Amniotic stem cell (primary cell): ENCODE results near the gene SDR39U1.
A peak's percentile ranks its signal among the peaks of the same experiment; 100 is the strongest.

Experiments used
- DNase-seq: peaks from one replicate; lab custom pipeline; 2025; lab: John Stamatoyannopoulos, UW

SDR39U1 gene

DNA sequence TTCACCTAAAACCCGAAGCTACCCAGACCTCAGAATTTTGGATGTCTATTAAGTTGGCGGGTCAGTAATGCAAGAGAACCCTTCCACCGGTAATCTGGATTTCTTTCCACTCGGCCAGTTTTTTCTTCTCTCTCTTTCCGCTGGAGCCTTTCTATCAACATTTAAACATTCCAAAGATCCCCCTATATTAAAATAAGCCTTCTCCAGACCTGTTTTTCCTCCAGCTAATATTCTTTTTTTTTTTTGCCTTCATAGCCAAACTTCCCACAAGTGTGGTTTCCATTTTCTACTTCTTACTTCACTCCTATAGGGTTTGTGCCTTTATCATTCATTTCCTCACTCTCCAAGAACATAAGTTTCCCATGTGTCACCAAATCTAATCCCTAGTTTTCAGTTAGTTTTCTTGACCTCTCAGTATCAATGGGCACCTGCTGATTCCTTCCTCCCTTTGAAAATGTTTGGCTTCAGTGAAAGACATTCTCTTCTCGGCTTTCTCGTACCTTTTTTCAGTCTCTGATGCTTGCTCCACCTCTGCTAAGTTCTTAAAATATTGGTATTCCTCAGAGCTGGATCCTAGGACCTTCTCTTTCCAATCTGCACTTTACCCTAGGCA lies 583 bp upstream of the SDR39U1 start:
- no peak for DNase-seq

DNA sequence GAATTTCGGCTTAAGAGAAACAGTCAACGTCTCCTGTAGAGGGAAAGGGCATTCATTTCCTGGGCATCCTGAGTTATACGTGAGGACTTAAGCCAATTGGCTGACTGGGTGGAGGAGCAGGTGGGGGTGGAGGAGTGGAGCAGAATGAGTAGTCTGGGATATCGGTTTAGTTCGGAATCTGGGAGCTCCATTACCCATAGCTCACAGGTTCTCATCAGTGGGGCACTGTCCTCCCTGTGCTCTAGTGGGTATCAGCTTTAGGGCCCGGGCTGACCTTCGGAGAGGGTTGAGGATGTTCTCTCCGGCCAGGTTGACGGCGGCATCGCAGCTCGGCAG lies 704 bp downstream of the SDR39U1 start:
- no peak for DNase-seq

DNA sequence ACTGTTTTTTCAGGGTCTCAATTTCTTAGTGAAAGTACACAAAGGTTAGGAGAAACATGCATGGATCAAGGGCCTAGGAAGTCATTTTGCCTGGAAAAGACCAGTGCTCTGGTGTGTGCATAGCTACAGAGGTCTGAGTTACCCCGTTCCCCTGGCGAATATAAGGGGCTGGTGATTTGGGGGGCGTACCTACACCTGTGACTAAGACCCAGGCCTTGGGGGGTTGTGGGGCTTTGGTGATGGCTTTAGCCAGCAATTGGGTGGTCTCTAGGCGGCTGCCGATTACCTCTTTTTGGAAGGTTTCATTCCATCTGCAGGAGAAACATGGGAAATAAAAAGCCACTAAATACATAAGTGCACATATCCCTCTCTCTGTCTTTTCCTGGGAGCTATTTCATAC lies 1.1 kb downstream of the SDR39U1 start:
- no peak for DNase-seq

DNA sequence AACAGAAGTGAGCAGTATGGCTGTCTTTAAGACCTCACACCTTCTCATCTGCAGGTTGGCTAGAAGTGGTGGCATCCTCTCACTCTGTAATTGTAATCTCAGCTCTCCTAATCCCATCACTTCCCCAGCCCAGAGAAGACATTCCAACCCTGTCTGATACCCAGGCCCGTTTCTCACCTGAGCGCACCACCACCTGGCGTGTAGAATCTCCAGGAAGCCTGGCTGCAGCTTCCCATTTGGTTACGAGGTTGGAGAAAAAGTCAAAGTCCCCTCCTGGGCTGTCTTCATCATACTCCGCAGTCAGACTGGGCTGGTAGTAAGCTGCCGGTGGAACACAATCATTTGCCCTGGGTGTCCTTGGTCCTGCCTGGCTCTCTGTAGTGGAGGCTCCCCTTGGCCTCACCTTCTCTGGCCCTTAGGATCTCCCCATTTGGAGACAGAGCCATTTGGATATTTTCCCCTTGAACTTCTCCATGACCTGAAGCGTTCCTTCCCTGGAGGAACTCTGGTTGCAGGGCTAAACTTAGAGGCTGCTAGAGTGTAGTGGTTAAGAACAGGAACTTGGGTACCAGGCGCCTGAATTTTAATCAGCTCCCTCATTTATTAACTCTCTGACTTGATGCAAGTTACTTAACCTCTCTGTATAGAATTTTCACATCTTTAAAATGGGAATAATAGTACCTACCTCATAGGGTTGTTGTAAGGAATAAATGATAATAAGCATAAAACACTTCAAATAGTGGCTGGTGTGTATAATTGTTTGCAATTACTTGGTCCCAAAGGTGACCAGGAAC lies 1.8 kb downstream of the SDR39U1 start:
- DNase-seq = no peak

DNA sequence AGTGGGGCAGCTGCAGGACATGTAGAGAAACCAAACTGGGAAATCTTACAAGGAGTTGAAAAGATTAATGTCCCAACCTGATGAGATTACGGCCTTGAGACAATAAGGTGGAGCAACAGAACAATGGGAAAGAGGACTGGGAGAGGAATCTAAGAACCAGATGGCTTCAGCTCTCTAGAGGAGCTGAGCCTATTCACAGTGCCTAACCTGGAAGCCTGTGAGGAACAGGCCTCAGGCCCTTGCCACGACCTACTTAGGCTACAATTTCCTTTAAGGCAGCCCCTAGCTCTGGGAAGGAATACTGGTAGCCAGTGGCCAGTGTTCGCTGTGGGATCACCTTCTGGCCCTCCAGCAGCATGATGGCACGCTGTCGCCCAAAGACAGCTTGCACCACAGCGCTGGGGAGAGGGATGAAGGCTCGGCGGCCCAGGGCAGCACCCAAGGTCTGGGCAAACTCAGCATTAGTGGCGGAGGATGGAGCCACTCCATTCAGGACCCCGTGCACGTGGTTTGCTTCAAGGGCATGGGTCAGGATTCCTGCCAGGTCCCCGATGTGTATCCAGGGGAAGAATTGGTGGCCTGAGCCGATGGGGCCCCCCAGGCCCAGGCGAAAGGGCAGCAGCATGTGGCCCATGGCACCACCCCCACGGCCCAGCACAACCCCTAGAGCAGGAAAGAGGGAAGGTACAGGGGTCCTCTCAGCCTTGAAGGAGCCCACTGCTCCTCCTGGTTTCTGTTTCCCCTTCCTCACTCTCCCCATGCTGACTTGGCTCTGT lies 2.6 kb downstream of the SDR39U1 start:
- no peak for DNase-seq

DNA sequence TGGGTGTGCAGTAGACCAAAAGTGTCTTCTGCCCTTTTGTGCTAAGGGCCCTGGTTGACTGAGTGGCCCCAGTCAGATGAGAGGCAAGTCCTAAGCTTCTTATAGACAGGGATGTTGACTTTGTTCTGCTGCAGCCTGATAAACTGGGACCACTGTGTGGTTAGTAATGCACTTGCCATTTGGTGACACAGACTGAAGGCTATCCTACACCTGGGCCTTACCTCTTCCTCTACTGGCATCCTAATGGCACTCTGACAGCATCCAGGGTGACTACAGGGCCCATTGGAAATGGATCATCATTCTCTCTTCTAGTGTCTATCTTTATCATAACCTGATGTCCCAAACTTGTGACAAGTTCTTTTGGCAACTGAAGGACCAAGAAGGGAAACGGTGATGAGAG lies 3.3 kb downstream of the SDR39U1 start:
- DNase-seq = no peak

DNA sequence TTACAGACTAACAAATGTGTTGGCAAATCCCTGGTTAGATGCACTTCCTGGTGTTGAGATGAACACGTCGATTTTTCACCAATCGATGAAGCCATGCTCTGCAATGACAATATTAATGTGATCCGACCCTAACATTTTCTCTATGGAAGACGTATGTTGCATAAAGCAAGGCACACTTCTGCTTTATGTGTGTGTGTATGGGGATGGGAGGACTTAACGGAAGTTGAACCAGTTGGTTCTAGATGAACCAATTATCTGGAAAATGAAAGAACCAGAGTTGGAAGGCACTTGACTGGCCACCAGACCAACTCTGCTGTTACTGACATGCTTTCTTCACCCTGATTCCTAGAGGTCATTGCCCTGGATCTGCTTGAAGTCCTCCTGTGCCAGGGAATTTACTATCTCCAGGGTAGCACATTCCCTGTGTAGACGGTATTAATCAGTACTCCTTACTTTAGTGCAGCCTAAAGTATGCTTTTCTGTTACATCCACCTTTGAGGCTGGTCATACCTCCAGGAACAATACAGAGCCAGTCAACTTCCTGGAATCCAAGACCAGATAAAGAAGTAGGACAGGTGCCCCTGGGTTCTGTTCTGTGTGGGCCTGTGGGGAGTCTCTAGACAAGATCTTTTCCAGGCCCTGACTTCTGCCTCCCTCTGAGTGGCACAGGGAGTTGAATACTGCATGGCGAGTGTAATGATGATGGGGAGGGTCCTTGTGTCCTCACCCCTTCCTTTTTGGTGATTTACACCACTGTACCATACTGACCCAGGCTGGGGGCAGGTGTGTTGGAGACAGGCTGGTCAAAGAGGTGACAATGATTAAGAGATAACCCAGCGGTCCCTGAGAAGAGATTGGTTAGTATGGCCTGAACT lies 4.1 kb downstream of the SDR39U1 start:
- DNase-seq = no peak

DNA sequence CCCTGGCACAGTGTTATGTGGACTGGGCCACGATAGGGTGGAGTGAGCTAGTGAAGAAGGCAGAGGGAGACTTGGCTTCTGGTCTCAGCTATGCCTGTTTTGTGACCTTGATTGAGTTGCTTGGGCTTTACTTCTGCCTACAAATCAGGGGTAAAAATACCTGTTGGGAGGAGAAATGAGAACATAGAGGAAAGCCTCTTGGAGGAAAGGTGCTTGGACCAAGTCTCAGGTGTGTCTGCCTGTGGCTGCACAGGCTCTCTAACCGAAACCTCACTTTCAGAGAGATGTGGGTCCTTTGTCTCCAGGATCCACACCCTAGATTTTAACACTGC lies 4.9 kb downstream of the SDR39U1 start:
- no peak for DNase-seq

DNA sequence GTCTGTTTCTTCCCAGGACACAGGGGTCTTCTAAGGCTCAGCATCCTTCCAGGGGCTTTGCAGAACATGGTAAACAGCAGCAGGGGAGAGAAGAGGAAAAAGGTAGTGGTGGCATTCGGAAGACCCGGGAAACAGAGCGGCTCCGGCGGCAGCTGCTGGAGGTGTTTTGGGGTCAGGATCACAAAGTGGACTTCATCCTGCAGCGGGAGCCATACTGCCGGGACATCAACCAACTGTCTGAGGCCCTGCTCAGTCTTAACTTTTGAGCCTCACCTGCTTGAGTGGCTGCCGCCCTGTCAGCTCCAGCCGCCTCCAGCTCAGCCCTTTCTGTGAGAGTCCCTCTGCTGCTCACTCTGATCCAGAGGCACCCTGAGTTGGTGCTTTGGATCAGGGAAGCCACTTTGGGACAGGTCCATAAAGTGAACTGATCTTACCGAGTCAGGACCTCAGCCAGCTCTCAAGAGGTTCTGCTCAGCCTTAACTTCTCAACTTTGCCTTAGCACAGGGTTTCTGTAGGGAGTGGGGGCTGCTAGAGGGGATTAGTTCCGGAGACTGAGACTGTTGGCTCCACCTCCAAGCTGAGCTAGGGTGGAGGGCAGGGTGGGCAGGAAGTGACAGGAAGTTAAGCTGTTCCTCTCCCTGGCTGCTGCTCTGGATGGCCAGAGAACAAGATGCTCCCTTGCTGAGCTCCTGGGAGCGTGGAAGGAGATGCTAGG lies 5.4 kb downstream of the SDR39U1 start:
- no peak for DNase-seq

DNA sequence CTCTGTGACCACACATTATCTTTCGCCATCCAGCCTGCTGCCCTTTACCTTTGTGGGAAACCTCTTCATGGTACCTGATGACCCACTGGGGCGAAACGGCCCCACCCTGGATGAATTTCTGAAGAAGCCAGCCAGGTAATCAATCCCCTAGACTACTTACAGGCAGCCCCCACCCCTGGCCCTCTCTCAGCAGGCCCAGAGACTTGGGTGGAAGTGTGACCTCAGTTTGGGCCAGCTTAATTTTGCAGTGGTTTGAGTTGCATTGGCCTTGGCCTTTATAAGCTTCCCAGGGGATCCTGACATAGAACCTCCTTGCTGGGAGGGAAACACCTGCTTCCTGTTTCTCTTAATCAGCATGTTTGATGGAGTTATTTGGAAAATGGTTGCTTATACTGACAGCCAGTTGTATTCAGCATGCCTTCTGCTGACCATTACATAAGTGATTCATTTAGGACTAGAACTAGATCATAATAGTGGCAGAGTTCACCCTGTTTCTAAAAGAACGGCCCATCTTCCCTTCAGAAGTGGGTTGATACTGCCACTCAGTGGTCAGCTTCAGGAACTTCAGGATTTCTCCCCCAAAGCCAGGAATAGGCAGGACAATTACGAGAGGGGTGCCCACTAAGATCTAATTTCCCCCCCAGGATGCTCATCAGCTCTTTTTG lies 6.1 kb downstream of the SDR39U1 start:
- DNase-seq = peak; percentile 26

DNA sequence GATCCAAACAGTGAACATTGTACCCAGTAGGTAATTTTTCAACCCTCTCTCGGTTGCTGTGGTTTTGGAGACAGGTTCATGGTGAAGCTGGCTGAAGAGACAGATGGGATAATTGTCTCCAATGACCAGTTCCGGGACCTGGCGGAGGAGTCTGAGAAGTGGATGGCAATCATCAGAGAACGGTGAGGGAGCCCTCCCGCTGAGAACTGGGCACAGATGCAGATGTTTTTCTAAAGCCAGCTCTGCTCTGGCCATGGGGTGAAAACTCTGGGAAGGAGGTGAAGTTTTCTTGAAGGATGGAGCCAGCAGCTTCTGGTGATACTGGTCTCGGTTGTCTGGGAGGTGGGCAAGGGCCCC lies 6.6 kb downstream of the SDR39U1 start:
- DNase-seq = no peak

DNA sequence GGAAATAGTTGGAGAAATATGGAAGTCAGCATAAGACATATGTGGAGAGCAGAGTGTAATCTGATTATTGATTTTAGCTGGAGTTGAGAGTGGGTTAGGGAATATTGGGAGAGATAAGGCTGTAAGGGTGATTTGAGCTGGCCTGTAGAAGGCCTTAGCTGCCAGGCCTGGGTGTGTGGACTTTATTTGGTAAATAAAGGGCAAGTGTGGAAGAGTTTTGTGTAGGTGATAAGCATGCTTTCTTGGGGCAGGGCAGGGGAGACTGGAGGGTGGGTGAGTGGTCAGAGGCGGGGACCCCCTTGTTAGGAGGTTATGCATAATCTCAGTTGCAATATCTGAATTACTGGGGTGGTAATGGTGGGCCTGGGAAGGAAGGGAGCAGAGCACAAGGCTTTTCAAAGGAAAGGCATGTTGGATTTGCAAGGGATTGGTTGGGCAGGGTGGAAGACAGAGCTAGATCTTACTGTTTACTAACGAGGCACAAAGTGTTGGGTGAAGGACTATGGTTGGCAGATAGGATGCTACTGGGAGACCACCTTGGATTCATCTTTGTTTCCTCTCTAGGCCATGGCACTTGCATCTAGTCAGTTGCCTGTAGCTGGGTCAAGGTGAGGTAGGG lies 7.3 kb downstream of the SDR39U1 start:
- no peak for DNase-seq

DNA sequence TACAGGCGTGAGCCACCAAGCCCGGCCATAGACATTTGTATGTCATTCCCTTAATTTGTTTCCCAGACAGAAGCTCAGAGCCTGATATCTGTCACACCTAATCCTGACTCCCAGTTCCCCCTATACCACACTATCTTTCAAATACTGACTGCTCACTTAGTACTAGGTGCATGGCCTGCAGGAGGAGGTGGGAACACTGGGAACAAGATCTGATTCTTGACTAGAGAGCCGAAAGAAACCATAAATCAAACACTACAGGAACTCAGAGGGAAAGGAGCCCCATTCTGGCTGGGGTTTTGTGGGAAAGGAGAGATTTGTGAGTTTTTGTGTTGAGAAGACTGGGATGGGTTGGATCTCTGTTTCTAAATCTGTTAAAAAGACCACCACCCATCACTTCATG lies 7.9 kb downstream of the SDR39U1 start:
- DNase-seq = no peak

DNA sequence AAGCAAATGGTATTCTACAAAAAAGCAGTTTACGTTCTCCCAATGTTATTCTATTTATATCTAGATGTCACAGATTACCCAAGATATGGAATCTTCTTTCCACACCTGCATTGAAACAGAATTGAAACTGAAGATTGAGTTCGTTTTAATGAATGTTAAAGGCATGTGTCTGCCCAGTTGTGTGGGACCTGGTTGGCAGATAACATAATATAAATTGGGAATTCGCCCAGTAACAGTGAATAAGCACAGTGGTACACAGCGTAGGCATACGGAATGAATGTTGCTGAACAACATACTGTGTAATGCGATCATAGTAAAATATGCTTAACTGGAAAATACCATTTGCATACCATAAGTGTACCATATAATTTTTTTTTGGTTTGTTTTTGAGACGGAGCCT lies 8.5 kb downstream of the SDR39U1 start:
- DNase-seq = no peak

DNA sequence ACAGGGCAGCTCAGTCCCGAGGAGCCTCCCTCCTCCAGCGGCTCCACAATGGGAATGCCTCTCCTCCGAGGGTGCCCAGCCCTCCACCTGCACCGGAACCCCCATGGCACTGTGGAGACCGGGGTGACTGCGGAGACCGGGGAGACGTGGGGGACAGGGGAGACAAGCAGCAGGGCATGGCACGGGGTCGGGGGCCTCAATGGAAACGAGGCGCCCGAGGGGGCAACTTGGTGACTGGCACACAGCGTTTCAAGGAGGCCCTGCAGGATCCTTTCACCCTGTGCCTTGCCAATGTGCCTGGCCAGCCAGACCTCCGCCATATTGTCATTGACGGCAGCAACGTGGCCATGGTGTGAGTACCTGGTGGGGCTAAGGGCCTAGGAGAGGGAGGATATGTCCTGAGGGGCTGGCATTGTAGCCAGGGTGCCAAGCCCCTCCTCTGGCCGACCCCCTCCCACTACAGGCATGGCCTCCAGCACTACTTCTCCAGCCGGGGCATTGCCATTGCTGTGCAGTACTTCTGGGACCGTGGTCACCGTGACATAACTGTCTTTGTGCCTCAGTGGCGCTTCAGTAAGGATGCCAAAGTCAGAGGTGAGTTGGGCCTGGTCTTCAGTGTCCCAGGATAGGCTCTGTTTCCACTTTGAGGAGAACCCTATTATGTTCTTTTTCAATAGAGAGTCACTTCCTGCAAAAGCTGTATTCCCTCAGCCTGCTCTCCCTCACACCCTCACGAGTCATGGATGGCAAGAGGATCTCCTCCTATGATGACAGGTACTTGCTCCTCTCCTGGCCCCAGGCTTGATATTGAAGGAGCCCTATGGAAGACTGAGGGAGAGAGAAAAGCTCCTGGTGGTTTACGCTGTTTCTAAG lies 10.1 kb downstream of the SDR39U1 start:
- DNase-seq = no peak

DNA sequence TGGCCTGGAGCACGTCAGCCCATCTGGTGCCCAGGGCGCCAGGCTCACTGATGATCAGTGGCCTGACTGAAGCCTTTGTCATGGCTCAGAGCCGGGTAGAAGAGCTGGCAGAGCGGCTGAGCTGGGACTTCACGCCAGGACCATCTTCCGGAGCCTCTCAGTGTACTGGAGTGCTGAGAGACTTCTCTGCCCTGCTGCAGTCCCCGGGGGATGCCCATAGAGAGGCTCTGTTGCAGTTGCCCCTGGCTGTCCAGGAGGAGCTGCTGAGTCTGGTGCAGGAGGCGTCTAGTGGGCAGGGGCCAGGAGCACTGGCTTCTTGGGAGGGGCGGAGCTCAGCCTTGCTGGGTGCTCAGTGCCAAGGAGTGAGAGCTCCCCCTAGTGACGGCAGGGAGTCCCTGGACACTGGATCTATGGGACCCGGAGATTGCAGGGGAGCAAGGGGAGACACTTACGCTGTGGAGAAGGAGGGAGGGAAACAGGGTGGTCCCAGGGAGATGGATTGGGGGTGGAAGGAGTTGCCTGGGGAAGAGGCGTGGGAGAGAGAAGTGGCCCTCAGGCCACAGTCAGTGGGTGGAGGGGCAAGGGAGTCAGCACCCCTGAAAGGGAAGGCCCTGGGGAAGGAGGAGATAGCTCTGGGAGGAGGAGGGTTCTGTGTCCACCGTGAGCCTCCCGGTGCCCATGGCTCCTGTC lies 10.9 kb downstream of the SDR39U1 start:
- DNase-seq = peak; percentile 82

DNA sequence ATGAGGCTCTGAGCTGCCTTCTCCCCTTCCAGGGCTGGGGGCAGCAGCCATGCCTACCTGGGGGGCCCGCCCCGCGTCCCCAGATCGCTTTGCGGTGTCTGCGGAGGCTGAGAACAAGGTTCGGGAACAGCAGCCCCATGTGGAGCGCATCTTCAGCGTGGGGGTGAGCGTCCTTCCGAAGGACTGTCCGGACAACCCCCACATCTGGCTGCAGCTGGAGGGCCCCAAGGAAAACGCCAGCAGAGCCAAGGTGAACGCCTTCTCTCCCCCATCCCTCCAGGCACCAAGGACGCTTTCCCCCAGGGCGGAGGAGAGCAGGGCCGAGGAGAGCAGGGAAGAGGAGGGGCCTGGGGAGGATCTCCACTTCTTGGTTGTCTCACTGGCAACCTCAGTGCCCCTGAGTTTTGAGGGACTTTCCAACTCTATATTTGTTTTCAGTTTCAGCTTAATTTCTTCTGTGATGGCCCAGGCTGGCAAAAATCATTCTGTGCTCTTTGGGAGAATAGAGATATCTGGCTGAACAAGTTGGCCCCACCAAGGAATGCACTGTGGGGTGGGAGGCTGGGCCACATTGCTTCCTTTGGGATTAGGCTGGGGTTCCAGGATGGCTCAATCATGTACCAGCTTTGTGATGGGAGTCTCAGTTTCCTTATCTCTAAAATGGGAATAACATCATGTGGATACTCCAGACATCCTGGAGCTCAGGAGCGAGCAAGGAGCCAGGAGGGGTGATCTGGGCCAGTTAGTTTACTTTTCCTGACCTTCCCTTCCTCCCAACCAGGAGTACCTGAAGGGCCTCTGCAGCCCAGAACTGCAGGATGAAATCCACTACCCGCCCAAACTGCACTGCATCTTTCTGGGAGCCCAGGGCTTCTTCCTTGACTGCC lies 11.7 kb downstream of the SDR39U1 start:
- no peak for DNase-seq

DNA sequence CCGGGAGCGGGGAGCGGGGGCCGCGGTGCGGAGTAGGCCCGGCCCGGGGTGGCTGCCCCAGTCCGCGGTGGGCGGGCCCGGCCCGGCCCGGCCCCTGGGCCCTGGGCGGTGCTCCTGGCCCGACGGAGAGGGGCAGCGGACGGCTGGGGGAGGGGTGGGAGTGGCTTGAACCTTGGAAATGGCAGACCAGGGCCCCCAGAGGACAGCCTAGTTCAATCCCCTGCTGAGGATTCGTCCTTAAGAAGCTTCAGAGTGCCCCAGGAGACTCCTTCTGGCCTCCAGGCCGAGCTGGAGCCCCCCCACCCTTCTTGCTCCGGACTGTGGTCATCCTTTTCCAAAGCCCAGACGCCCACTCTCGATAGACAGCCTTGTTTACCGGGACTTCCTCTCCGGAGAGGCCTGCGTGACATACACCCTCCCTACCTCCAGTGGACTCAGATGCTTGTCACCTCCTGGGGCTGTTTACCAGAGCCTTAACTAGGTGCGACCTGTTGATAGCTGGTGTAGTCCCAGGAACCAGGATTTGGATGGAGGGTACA lies 12.4 kb downstream of the SDR39U1 start:
- peak; percentile 44 for DNase-seq
